Adrenal gland (tissue), 12 donors: ENCODE results near the gene HOXD9. TPM values are rescaled to one million over a fixed set of nuclear protein-coding genes. Genes with fewer than 3 reads are reported as not detected.

Experiments
- DNase-seq, 7 donors: peaks; one replicate each; pipeline ENCODE4 v3.0.0-alpha.2; 2019 to 2020
- H3K27ac ChIP-seq, 5 donors: fragments of 200-600 bp; sonication (generic) in 4 of 5; 1 replicate in 3 of 5; 2 replicates in 2 of 5; pipeline versions ENCODE4 v1.5.1 to v1.8.0; 2016 to 2020; ENCODE audit warnings: mild to moderate bottlenecking in 1 of 5
- H3K27me3 ChIP-seq: fragments of 200-600 bp; 2 replicates; pipeline ENCODE4 v1.8.0; 2021
- H3K36me3 ChIP-seq, 2 donors: fragments of 200-600 bp; replicated peaks in 1 of 2; 1 replicate in 1 of 2; 2 replicates in 1 of 2; pipeline versions ENCODE4 v1.5.1 to v1.8.0; 2018 to 2022
- H3K4me1 ChIP-seq, 2 donors: fragments of 200-600 bp; replicated peaks in 1 of 2; 1 replicate in 1 of 2; 2 replicates in 1 of 2; pipeline versions ENCODE4 v1.5.1 to v1.8.0; 2018 to 2021
- H3K4me3 ChIP-seq, 4 donors: fragments of 200-600 bp; sonication (generic) in 3 of 4; one replicate each; pipeline ENCODE4 v1.5.1; 2016 to 2018
- H3K9me3 ChIP-seq, 3 donors: fragments of 200-600 bp; sonication (generic) in 1 of 3; replicated peaks in 1 of 3; 1 replicate in 2 of 3; 2 replicates in 1 of 3; pipeline versions ENCODE4 v1.5.1 to v1.8.0; 2016 to 2021
- POLR2A ChIP-seq, 2 donors: fragments of 450-650 bp; IDR thresholded peaks; one replicate each; pipeline ENCODE4 v1.6.1; 2017; ENCODE audit warnings: antibody characterized with exemption in 2 of 2, mild to moderate bottlenecking in 2 of 2, moderate library complexity in 1 of 2
- WGBS, 4 donors: extraction: QIAGEN DNeasy Blood & Tissue Kit in 2 of 4; methylation state at CpG; one replicate each; pipeline versions ENCODE4 v1.1.5 to v1.1.7; 2013 to 2017; 5-methylcytosine and 5-hydroxymethylcytosine counted together
- intact Hi-C, 2 donors: fragments of 100-400 bp; cut with DNase I; formaldehyde crosslinking; loops; one replicate each; pipeline versions ENCODE4 v1.14.1 to v1.15.0; 2022 to 2023
- polyA plus RNA-seq, 3 donors: library from polyadenylated mRNA; stranded (reverse); fragments of 200-250 nt in 2 of 3; fragments of 350-450 nt in 1 of 3; fragmentation: Illumina TruSeq in 1 of 3; extraction: RNeasy Lipid Tissue Mini Kit (QIAGEN cat#74804) in 1 of 3; gene quantifications; one replicate each; pipeline ENCODE4 v1.2.3, GENCODE V29; 2013 to 2014
- total RNA-seq, 9 donors: library from RNA; depleted of rRNA in 4 of 9; stranded (reverse); fragments of >200 nt in 4 of 9; fragments of 120-200 nt in 1 of 9; fragmentation: NEBNext Ultra II Directional in 1 of 9; extraction: Animal tissue kit (Norgen Biotek cat#: 25700) in 1 of 9; gene quantifications; one replicate each; pipeline versions ENCODE4 v1.1.0 to v1.2.4, GENCODE V29; 2013 to 2023
- TF ChIP-seq, protein P1 (sequence below), 6 experiments: fragments of 450-650 bp in 4 of 6; fragments of 200-600 bp in 2 of 6; sonication (generic) in 1 of 6; IDR thresholded peaks; 1 replicate in 5 of 6; 2 replicates in 1 of 6; pipeline versions ENCODE4 v1.5.1 to v1.8.0; 2016 to 2021; ENCODE audit warnings: antibody characterized with exemption in 6 of 6, mild to moderate bottlenecking in 2 of 6, moderate library complexity in 1 of 6
- donor health status: healthy with polysubstance abuse.
- donor health status: Bipolar disorder and iron deficiency.
- donor health status: DM: yes; HTN: yes; CAD: no.
- donor health status: DM: no; HTN: no; CAD: no.
- donor health status: DM: no; HTN: no; CAD: no.
- donor health status: DM: yes; HTN: yes; CAD: no.

Gene HOXD9
- total and polyA plus RNA-seq, 12 donors: 2.4 to 35.6 (median 7.5) TPM

DNA sequence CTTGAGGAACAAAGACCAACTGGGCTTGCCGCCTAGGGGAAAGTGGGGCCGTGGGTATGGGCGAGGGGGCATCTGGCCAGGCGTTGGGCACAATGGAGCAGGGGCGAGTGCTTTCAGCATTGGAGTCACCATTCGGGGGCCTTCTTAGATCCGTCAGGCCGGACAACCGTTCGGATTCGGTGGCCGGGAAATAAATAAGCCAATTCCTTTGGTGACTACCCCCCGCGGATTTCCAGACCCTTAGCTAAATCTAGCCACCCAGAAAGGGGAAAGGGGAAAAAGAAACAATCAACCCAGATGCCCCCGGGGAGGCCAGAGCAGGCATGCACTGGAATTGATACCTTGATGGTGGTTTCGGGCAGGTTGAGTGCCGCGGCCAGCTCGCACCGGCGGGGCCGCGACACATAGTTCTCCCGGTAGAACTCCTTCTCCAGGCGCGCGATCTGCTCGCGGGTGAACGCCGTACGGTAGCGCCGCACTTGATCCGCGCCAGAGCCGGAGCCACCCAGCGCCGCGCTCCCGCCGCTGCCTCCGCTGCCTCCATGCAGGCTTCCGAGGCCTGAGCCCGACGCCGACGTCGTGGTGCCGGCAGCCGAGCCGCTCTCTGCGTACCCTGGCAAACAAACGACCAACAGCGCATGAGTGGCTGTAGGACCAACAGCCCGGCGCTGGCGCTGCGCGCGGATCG, 40.5 kb upstream of the HOXD9 start:
- Histone ChIP-seq H3K27me3 (peaks cover 97% of the 10 kb centered on the region), H3K36me3 (no peaks in the 10 kb centered on the region), H3K4me3 (no peak overlapping the region), H3K27ac (no peak overlapping the region), H3K9me3 (no peaks in the 10 kb centered on the region), H3K4me1 (peaks cover 0 to 4% of the 10 kb centered on the region in 2 donors)
- WGBS, 4 donors: 10 to 13% (median 11%) methylated on average over 17 to 62 of the region's 62 CpGs
- DNase-seq: peak in 1 of 7 donors; percentile 20
- TF ChIP-seq, protein P1, sequence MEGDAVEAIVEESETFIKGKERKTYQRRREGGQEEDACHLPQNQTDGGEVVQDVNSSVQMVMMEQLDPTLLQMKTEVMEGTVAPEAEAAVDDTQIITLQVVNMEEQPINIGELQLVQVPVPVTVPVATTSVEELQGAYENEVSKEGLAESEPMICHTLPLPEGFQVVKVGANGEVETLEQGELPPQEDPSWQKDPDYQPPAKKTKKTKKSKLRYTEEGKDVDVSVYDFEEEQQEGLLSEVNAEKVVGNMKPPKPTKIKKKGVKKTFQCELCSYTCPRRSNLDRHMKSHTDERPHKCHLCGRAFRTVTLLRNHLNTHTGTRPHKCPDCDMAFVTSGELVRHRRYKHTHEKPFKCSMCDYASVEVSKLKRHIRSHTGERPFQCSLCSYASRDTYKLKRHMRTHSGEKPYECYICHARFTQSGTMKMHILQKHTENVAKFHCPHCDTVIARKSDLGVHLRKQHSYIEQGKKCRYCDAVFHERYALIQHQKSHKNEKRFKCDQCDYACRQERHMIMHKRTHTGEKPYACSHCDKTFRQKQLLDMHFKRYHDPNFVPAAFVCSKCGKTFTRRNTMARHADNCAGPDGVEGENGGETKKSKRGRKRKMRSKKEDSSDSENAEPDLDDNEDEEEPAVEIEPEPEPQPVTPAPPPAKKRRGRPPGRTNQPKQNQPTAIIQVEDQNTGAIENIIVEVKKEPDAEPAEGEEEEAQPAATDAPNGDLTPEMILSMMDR (IDR thresholded peaks at IDR 0.05): no peak
- TF ChIP-seq POLR2A (IDR thresholded peaks at IDR 0.05): no peak
- intact Hi-C loops: loop anchor here (5.0 to 10.0 kb wide), 2 partner anchors 395 to 397 kb away; no protein-coding TSS in a partner anchor

DNA sequence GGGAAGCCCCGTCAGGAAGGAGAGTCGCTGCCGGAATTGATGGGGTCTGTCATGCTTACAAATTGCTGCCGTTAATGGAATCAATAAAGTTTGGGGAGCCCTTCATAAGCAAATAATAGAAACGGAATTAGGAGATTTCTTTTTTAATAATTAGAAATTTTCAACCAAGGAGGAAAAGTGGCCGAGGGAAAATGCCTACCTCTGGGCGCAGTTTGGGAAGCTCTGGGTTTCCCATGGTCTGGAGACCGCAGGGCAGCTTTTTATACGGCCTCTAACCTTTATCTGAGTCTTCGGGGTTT, 40.0 kb upstream of the HOXD9 start:
- Histone ChIP-seq H3K27me3 (peaks cover 97% of the 10 kb centered on the region), H3K4me3 (no peak overlapping the region), H3K36me3 (no peaks in the 10 kb centered on the region), H3K4me1 (peaks cover 0 to 4% of the 10 kb centered on the region in 2 donors), H3K27ac (no peak overlapping the region), H3K9me3 (no peaks in the 10 kb centered on the region)
- 11 to 18% (median 16%) methylated on average over 10 of the region's 10 CpGs for WGBS, 4 donors
- intact Hi-C loops: loop anchor here (5.0 to 10.0 kb wide), 2 partner anchors 395 to 398 kb away; no protein-coding TSS in a partner anchor
- DNase-seq: no peak
- TF ChIP-seq, protein P1 (IDR thresholded peaks at IDR 0.05): no peak
- no peak for TF ChIP-seq POLR2A (IDR thresholded peaks at IDR 0.05)

DNA sequence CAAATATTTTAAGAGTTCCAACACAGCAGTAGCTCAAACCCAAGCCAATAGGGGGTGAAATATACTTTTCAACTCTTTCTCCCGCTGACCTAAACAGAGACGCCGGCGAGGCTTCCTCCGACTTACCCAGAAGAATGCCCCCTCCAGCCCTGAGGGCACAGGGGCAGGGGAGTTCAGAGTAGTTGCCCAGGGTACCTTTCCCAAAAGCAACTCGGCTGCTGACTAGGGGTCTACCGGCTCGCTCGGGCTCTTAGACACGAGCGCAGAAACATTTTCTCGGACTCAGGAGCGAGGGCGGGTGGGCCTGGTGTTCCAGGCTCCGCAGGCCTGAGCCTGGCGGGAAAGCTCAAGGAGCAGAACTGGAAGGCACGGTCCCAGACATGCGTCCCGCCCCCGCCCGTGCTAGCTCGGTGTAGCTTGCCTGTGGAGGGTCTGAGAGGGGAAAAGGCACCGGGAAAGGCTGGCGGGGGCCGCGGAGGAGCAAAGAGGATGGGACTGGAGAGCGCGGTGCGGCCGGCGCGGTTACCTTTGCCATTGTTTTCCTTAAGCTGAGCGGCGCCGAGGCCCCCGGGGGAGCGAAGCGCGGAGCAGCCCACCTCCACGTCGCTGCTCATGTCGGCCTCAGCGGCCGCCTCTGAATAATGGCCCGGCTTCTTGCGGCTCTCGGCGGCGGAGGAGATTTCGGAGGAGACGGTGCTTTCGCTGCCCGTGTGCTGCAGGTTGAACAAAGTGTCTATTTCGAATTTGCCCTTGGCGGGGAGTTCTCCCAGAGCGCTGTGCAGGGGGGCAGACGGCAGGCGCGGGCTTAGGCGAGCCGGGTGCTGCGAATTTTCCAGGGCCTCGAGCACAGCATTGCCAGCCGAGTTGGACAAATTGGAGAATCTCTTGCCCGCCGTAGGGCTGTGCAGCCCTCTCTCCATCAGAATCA, 39.4 kb upstream of the HOXD9 start:
- peak in 1 of 7 donors; percentile 37 for DNase-seq
- H3K4me1 ChIP-seq: peaks cover under 1 to 7% of the 10 kb centered on the region in 2 donors
- TF ChIP-seq POLR2A (IDR thresholded peaks at IDR 0.05): no peak
- TF ChIP-seq, protein P1 (IDR thresholded peaks at IDR 0.05): no peak
- no peaks in the 10 kb centered on the region for H3K9me3 ChIP-seq
- H3K4me3 ChIP-seq: no peak overlapping the region
- H3K27me3 ChIP-seq: peaks cover 97% of the 10 kb centered on the region
- H3K27ac ChIP-seq: no peak overlapping the region
- intact Hi-C loops: loop anchor here (5.0 to 10.0 kb wide), 2 partner anchors 396 to 398 kb away; no protein-coding TSS in a partner anchor
- no peaks in the 10 kb centered on the region for H3K36me3 ChIP-seq
- WGBS, 4 donors: 5 to 9% (median 8%) methylated on average over 17 to 66 of the region's 66 CpGs

DNA sequence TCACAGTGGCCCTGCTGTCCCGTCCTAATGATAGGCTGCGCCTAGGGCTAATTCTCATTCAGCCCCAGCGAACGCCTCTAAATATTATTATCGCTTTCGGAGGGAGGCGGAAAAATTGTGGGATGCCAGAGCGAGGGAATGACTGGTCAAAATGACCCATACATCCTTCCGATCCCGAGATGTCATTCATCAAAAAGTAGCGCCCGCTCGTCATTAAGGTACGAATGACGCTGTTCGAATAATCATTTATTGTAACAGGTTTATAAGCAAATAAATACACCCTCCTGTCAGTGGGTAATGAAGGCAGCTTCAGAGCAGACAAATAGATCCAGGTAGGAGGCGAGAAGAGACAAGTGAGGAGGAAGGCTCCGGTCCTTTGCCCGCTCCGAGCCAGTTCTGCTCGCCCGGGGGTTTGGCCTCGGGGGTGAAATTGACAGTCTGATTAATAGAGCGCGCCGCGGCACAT, 38.7 kb upstream of the HOXD9 start, which contains the start of gene EVX2:
TSS of gene EVX2 (minus strand) at position 167 of the 466 bp plus-strand sequence. CDS start 186 bp downstream, outside the sequence.
- peak in 1 of 7 donors; percentile 21 for DNase-seq
- H3K27ac ChIP-seq: no peak within 1 kb of the TSS
- WGBS, 4 donors: 15 to 19% (median 17%) methylated on average over 27 of the region's 27 CpGs
- no peak for TF ChIP-seq POLR2A (IDR thresholded peaks at IDR 0.05)
- TF ChIP-seq, protein P1 (IDR thresholded peaks at IDR 0.05): no peak
- intact Hi-C loops: loop anchor here (5.0 to 10.0 kb wide), 2 partner anchors 397 to 399 kb away; no protein-coding TSS in a partner anchor
- H3K36me3 ChIP-seq: no peaks in the 10 kb centered on the region
- H3K4me3 ChIP-seq: no peak within 1 kb of the TSS
- H3K27me3 ChIP-seq: peaks cover 97% of the 10 kb centered on the region
- no peaks in the 10 kb centered on the region for H3K9me3 ChIP-seq
- peaks cover 4 to 11% of the 10 kb centered on the region in 2 donors for H3K4me1 ChIP-seq
